ENCODE measurements around the gene CDADC1. TPM values are rescaled to one million over a fixed set of nuclear protein-coding genes. Genes with fewer than 3 reads are reported as not detected.

Gene CDADC1
- total RNA-seq, 2 experiments from 2014 or later: 8.5 to 9.7 TPM

DNA sequence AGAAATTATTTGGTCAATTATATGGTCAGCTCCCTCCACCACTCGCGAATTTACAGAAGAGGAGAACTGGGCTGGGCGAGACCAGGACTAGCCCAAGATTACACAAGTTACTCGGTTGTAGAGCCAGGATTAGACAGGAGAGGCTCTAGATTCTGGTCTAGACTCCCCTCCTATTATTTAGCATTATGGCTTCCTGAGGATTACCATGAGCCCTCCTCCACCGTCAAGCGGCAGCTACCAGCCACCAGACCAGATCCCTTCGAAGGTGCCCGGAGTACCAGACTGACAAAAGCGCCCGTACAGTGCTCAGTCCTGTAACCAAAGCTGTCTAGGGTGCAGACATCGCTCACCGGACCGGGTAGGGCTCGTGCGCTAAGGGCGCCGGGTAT lies 28.1 kb upstream of the CDADC1 start:
- DNase-seq (no peak), ATAC-seq (peak; percentile 26)
- H3K9me3 Mint-ChIP-seq (ENCODE audit: low read depth): no peaks in the 10 kb centered on the region
- peaks cover 10% of the 10 kb centered on the region for H3K4me1 Mint-ChIP-seq
- no peak overlapping the region for H3K27ac Mint-ChIP-seq
- peaks cover 55% of the 10 kb centered on the region for H3K27me3 Mint-ChIP-seq
- H3K36me3 Mint-ChIP-seq (ENCODE audit: low read depth): no peaks in the 10 kb centered on the region
- ChIA-PET POLR2A (no interaction called here), CTCF (no interaction called here)
- intact Hi-C loops (cut with DNase I, micrococcal nuclease): no loop called here
- H3K4me3 Mint-ChIP-seq: peak overlapping the region; percentile 27

DNA sequence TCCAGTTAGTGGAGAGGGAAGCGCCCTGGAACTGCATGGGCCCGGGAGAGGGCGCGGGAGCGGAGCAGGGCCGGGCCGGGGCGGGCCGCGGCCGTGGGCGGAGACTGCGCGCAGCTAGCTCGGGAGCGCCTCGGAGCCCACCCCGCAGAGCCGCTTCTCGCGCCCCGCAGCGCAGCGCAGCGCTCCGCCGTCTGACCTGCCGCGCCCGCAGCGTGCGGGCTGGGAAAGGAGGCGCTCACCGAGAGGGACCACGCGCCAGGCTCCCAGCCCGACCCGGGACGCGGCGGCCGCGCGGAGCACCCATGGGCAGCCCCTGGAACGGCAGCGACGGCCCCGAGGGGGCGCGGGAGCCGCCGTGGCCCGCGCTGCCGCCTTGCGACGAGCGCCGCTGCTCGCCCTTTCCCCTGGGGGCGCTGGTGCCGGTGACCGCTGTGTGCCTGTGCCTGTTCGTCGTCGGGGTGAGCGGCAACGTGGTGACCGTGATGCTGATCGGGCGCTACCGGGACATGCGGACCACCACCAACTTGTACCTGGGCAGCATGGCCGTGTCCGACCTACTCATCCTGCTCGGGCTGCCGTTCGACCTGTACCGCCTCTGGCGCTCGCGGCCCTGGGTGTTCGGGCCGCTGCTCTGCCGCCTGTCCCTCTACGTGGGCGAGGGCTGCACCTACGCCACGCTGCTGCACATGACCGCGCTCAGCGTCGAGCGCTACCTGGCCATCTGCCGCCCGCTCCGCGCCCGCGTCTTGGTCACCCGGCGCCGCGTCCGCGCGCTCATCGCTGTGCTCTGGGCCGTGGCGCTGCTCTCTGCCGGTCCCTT lies 27.5 kb upstream of the CDADC1 start, which contains the start of gene MLNR:
Gene MLNR, plus strand, starts transcription at position 303 of the 820 bp plus-strand sequence. Its CDS starts 0 bp downstream, at position 303.
- H3K4me3 Mint-ChIP-seq: peak within 1 kb of the TSS; percentile 45
- peaks cover 4% of the 10 kb centered on the region for H3K4me1 Mint-ChIP-seq
- H3K36me3 Mint-ChIP-seq (ENCODE audit: low read depth): no peaks in the 10 kb centered on the region
- peaks cover 59% of the 10 kb centered on the region for H3K27me3 Mint-ChIP-seq
- H3K9me3 Mint-ChIP-seq (ENCODE audit: low read depth): no peaks in the 10 kb centered on the region
- DNase-seq: peak; percentile 66
- intact Hi-C loops (cut with DNase I, micrococcal nuclease): no loop called here
- POLR2A ChIA-PET: no interaction called here
- CTCF ChIA-PET: no interaction called here
- no peak within 1 kb of the TSS for H3K27ac Mint-ChIP-seq
- ATAC-seq: peak; percentile 74

DNA sequence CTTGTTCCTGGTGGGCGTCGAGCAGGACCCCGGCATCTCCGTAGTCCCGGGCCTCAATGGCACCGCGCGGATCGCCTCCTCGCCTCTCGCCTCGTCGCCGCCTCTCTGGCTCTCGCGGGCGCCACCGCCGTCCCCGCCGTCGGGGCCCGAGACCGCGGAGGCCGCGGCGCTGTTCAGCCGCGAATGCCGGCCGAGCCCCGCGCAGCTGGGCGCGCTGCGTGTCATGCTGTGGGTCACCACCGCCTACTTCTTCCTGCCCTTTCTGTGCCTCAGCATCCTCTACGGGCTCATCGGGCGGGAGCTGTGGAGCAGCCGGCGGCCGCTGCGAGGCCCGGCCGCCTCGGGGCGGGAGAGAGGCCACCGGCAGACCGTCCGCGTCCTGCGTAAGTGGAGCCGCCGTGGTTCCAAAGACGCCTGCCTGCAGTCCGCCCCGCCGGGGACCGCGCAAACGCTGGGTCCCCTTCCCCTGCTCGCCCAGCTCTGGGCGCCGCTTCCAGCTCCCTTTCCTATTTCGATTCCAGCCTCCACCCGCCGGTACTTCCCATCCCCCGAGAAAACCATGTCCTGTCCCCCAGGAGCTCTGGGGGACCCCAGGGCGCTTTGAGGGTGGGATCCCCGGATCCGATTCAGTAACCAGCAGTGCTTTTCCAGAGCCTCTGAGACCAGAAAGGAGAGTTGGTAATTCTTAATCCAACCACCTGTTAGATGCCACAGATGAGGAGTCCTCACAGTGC lies 26.7 kb upstream of the CDADC1 start:
- ATAC-seq (peak; percentile 48), DNase-seq (peak; percentile 48)
- Mint-ChIP-seq H3K27me3 (peaks cover 59% of the 10 kb centered on the region), H3K27ac (no peak overlapping the region), H3K36me3 (ENCODE audit: low read depth) (no peaks in the 10 kb centered on the region), H3K4me1 (peaks cover 4% of the 10 kb centered on the region), H3K9me3 (ENCODE audit: low read depth) (no peaks in the 10 kb centered on the region), H3K4me3 (peak overlapping the region; percentile 41)
- ChIA-PET POLR2A (no interaction called here), CTCF (interaction anchor here (1.0 kb wide), 1 partner anchor 59 kb away, joined by 4 read pairs; no protein-coding TSS in a partner anchor)
- intact Hi-C loops (cut with DNase I, micrococcal nuclease): no loop called here

GRCh38 chr13:49221590-49221965 lies 26.1 kb upstream of the CDADC1 start:
- DNase-seq: no peak
- Mint-ChIP-seq H3K27ac (no peak overlapping the region), H3K4me3 (peak overlapping the region; percentile 41), H3K9me3 (ENCODE audit: low read depth) (no peaks in the 10 kb centered on the region), H3K36me3 (ENCODE audit: low read depth) (no peaks in the 10 kb centered on the region), H3K27me3 (peaks cover 59% of the 10 kb centered on the region), H3K4me1 (peaks cover 4% of the 10 kb centered on the region)
- ChIA-PET POLR2A (no interaction called here), CTCF (interaction anchor here (1.0 kb wide), 1 partner anchor 59 kb away, joined by 4 read pairs; no protein-coding TSS in a partner anchor)
- intact Hi-C loops (cut with DNase I, micrococcal nuclease): no loop called here
- ATAC-seq: no peak

DNA sequence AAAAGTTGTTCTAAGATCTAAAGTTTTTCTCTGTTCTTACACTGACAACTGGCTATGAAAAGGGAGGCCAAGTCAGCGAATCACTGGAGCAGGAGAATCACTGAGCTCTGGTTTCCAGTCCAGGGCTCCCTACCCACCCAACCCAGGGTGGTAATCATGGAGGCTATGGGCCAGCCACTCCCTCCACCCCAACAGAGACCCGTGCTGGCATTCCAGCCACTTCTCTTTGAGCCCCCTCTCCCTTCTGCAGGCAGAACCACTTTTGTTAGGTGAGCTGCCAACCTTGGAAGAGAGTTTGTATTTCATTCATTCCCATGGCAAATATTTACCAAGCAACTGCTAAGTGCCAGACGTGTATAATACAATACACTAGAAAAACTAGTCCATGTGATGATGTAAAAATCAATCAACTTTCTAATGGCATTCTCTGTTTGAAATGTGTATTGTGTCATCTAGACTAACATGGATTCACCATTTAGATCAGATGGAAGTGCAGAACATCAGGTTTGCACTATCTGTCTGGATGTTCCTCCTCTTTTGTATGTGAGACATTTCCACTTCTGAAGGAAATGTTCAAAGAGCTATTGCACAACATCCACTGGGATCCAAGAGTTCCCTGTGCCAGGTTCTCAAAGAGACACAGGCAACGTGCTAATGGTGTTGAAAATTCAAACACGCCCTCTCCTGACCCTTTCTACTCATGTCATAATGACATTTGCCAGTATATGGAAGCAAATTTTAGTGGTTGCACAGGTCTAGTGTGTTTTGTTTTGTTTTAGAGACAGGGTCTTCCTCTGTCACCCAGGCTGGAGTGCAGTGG lies 22.3 kb upstream of the CDADC1 start:
- peaks cover 2% of the 10 kb centered on the region for H3K4me1 Mint-ChIP-seq
- no peak overlapping the region for H3K27ac Mint-ChIP-seq
- H3K9me3 Mint-ChIP-seq (ENCODE audit: low read depth): no peaks in the 10 kb centered on the region
- ChIA-PET POLR2A (no interaction called here), CTCF (no interaction called here)
- no peak overlapping the region for H3K4me3 Mint-ChIP-seq
- no peaks in the 10 kb centered on the region for H3K36me3 Mint-ChIP-seq (ENCODE audit: low read depth)
- ATAC-seq: no peak
- peaks cover 30% of the 10 kb centered on the region for H3K27me3 Mint-ChIP-seq
- DNase-seq: no peak
- intact Hi-C loops (cut with DNase I, micrococcal nuclease): no loop called here

- POLR2A ChIA-PET: no interaction called here
- peaks cover 24% of the 10 kb centered on the region for H3K27me3 Mint-ChIP-seq
- ATAC-seq (no peak), DNase-seq (no peak)
- H3K4me1 Mint-ChIP-seq: no peaks in the 10 kb centered on the region
- no peaks in the 10 kb centered on the region for H3K9me3 Mint-ChIP-seq (ENCODE audit: low read depth)
- H3K36me3 Mint-ChIP-seq (ENCODE audit: low read depth): no peaks in the 10 kb centered on the region
- CTCF ChIA-PET: interaction anchor here (0.6 to 0.7 kb wide), 2 partner anchors 96 to 490 kb away, joined by 3 read pairs; no protein-coding TSS in a partner anchor
- intact Hi-C loops (cut with DNase I, micrococcal nuclease): no loop called here
- no peak overlapping the region for H3K4me3 Mint-ChIP-seq
- no peak overlapping the region for H3K27ac Mint-ChIP-seq
These were observed 21.1 kb upstream of the CDADC1 start for GRCh38 chr13:49226613-49227012.

DNA sequence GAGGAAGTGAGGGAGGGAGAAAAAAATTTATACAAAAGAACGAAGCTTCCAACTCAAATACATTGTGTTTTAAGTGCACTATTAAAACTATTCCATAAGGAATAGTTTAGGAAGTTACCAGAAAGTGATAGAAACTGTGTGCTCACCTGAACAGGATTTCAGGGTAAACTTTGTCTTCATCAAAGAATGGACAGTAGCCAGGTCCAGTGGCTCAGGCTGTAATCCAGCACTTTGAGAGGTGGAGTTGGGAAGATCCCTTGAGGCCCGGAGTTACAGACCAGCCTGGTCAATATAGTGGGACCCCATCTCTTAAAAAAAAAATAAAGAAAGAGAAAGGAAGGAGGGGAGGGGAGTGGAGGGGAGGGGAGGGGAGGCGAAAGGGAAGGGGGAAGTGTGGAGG lies 13.0 kb upstream of the CDADC1 start:
- CTCF ChIA-PET: no interaction called here
- Mint-ChIP-seq H3K27me3 (peaks cover 4% of the 10 kb centered on the region), H3K36me3 (ENCODE audit: low read depth) (no peaks in the 10 kb centered on the region), H3K4me3 (no peak overlapping the region), H3K27ac (no peak overlapping the region), H3K4me1 (no peaks in the 10 kb centered on the region), H3K9me3 (ENCODE audit: low read depth) (no peaks in the 10 kb centered on the region)
- POLR2A ChIA-PET: no interaction called here
- ATAC-seq (no peak), DNase-seq (no peak)
- intact Hi-C loops (cut with DNase I, micrococcal nuclease): no loop called here

- H3K4me3 Mint-ChIP-seq: no peak overlapping the region
- POLR2A ChIA-PET: no interaction called here
These were observed 11.8 kb upstream of the CDADC1 start for GRCh38 chr13:49235856-49236431.

GRCh38 chr13:49238621-49239020 lies 9.1 kb upstream of the CDADC1 start:
- H3K27me3 Mint-ChIP-seq: peaks cover 2% of the 10 kb centered on the region
- CTCF ChIA-PET: interaction anchor here (0.6 to 1.5 kb wide), 2 partner anchors 42 to 571 kb away, joined by 3 to 5 read pairs; no protein-coding TSS in a partner anchor
- no peak for ATAC-seq
- H3K4me3 Mint-ChIP-seq: no peak overlapping the region
- no peak overlapping the region for H3K27ac Mint-ChIP-seq
- POLR2A ChIA-PET: no interaction called here
- H3K36me3 Mint-ChIP-seq (ENCODE audit: low read depth): no peaks in the 10 kb centered on the region
- intact Hi-C loops (cut with DNase I, micrococcal nuclease): no loop called here
- no peak for DNase-seq
- H3K9me3 Mint-ChIP-seq (ENCODE audit: low read depth): no peaks in the 10 kb centered on the region
- H3K4me1 Mint-ChIP-seq: no peaks in the 10 kb centered on the region

More at GRCh38 chr13:49235856-49236431, 11.8 kb upstream of the CDADC1 start:
- intact Hi-C loops (cut with DNase I, micrococcal nuclease): no loop called here
- DNase-seq: no peak
- CTCF ChIA-PET: interaction anchor here (1.0 to 1.2 kb wide), 2 partner anchors 21 to 45 kb away, joined by 4 to 5 read pairs; no protein-coding TSS in a partner anchor
- H3K27me3 Mint-ChIP-seq: peaks cover 4% of the 10 kb centered on the region
- ATAC-seq: no peak
- H3K9me3 Mint-ChIP-seq (ENCODE audit: low read depth): no peaks in the 10 kb centered on the region
- no peak overlapping the region for H3K27ac Mint-ChIP-seq
- H3K36me3 Mint-ChIP-seq (ENCODE audit: low read depth): no peaks in the 10 kb centered on the region
- no peaks in the 10 kb centered on the region for H3K4me1 Mint-ChIP-seq

GRCh38 chr13:49240017-49240416 lies 7.7 kb upstream of the CDADC1 start:
- H3K27ac Mint-ChIP-seq: no peak overlapping the region
- DNase-seq (peak; percentile 65), ATAC-seq (peak; percentile 97)
- no peaks in the 10 kb centered on the region for H3K9me3 Mint-ChIP-seq (ENCODE audit: low read depth)
- H3K4me3 Mint-ChIP-seq: no peak overlapping the region
- intact Hi-C loops (cut with DNase I, micrococcal nuclease): loop anchor here (1.0 kb wide), 2 partner anchors 41 to 367 kb away; no protein-coding TSS in a partner anchor
- CTCF ChIA-PET: interaction anchor here (0.6 to 4.0 kb wide), 12 partner anchors 9 to 1145 kb away, joined by 3 to 24 read pairs (median 4); partner anchors contain the start of gene MED4
- no peaks in the 10 kb centered on the region for H3K36me3 Mint-ChIP-seq (ENCODE audit: low read depth)
- peaks cover 4% of the 10 kb centered on the region for H3K27me3 Mint-ChIP-seq
- H3K4me1 Mint-ChIP-seq: no peaks in the 10 kb centered on the region
- POLR2A ChIA-PET: no interaction called here

- Mint-ChIP-seq H3K36me3 (ENCODE audit: low read depth) (no peaks in the 10 kb centered on the region), H3K27me3 (peaks cover 4% of the 10 kb centered on the region), H3K4me1 (no peaks in the 10 kb centered on the region), H3K27ac (no peak overlapping the region), H3K9me3 (ENCODE audit: low read depth) (no peaks in the 10 kb centered on the region), H3K4me3 (no peak overlapping the region)
- DNase-seq: no peak
- intact Hi-C loops (cut with DNase I, micrococcal nuclease): no loop called here
- CTCF ChIA-PET: interaction anchor here (1.9 to 4.0 kb wide), 2 partner anchors 39 to 43 kb away, joined by 4 to 24 read pairs; no protein-coding TSS in a partner anchor
- POLR2A ChIA-PET: no interaction called here
- ATAC-seq: no peak
These were observed 6.4 kb upstream of the CDADC1 start for GRCh38 chr13:49241296-49241695.
